Trophoblast cell (in vitro differentiated cells and primary cell): ENCODE results near the gene CDKL5.
A peak's percentile ranks its signal among the peaks of the same experiment; 100 is the strongest.

Experiments
- DNase-seq, 2 donors: peaks; one replicate each; pipeline ENCODE4 v3.0.0-alpha.2; 2016
- H2AFZ ChIP-seq: 2 replicates; pipeline ENCODE4 v1.6.1; 2013; ENCODE audit warnings: low read length, moderate library complexity, mild to moderate bottlenecking; ENCODE audit not compliant: insufficient read depth, poor library complexity
- H2AK5ac ChIP-seq: 2 replicates; pipeline ENCODE4 v1.6.1; 2013; ENCODE audit warnings: mild to moderate bottlenecking, low read length
- H2BK120ac ChIP-seq: 2 replicates; pipeline ENCODE4 v1.6.1; 2013; ENCODE audit warnings: low read length, mild to moderate bottlenecking, moderate library complexity; ENCODE audit not compliant: insufficient read depth, poor library complexity
- H2BK12ac ChIP-seq: 2 replicates; pipeline ENCODE4 v1.6.1; 2013; ENCODE audit warnings: mild to moderate bottlenecking, low read length, moderate library complexity
- H2BK5ac ChIP-seq: 2 replicates; pipeline ENCODE4 v1.6.1; 2013; ENCODE audit warnings: low read length, low read depth, moderate library complexity, mild to moderate bottlenecking; ENCODE audit not compliant: poor library complexity
- H3K14ac ChIP-seq: 2 replicates; pipeline ENCODE4 v1.6.1; 2013; ENCODE audit warnings: mild to moderate bottlenecking, low read length
- H3K18ac ChIP-seq: 2 replicates; pipeline ENCODE4 v1.6.1; 2013; ENCODE audit warnings: mild to moderate bottlenecking, low read length
- H3K23ac ChIP-seq: 2 replicates; pipeline ENCODE4 v1.6.1; 2013; ENCODE audit warnings: low read length
- H3K27ac ChIP-seq: 2 replicates; pipeline ENCODE4 v1.5.1; 2013; ENCODE audit warnings: low read depth, mild to moderate bottlenecking, inconsistent platforms, low read length, moderate library complexity
- H3K27me3 ChIP-seq: 2 replicates; pipeline ENCODE4 v1.6.1; 2013; ENCODE audit warnings: inconsistent platforms, mild to moderate bottlenecking, low read length, moderate library complexity; ENCODE audit not compliant: insufficient read depth
- H3K36me3 ChIP-seq, 2 experiments: 1 replicate in 1 of 2; 2 replicates in 1 of 2; pipeline ENCODE4 v1.6.1; 2013; ENCODE audit warnings: low read length in 2 of 2, mild to moderate bottlenecking in 2 of 2, moderate library complexity in 1 of 2; ENCODE audit not compliant: insufficient read depth in 2 of 2, control insufficient read depth in 1 of 2
- H3K4ac ChIP-seq: 2 replicates; pipeline ENCODE4 v1.6.1; 2013; ENCODE audit warnings: low read depth, mild to moderate bottlenecking, low read length, moderate library complexity
- H3K4me1 ChIP-seq, 2 experiments: 1 replicate in 1 of 2; 2 replicates in 1 of 2; pipeline ENCODE4 v1.6.1; 2013; ENCODE audit warnings: low read length in 2 of 2, mild to moderate bottlenecking in 2 of 2, moderate library complexity in 1 of 2; ENCODE audit not compliant: insufficient read depth in 2 of 2, control insufficient read depth in 1 of 2
- H3K4me2 ChIP-seq: 2 replicates; pipeline ENCODE4 v1.6.1; 2013; ENCODE audit warnings: inconsistent platforms, mild to moderate bottlenecking, low read length, moderate library complexity
- H3K4me3 ChIP-seq: 2 replicates; pipeline ENCODE4 v1.5.1; 2013; ENCODE audit warnings: mild to moderate bottlenecking, low read depth, low read length, inconsistent platforms
- H3K79me1 ChIP-seq: one replicate; pipeline ENCODE4 v1.6.1; 2013; ENCODE audit warnings: low read length
- H3K79me2 ChIP-seq: 2 replicates; pipeline ENCODE4 v1.6.1; 2013; ENCODE audit warnings: low read length, mild to moderate bottlenecking; ENCODE audit not compliant: control insufficient read depth, insufficient read depth, poor library complexity
- H3K9ac ChIP-seq: 2 replicates; pipeline ENCODE4 v1.6.1; 2013; ENCODE audit warnings: mild to moderate bottlenecking, low read length
- H3K9me3 ChIP-seq: 2 replicates; pipeline ENCODE4 v1.6.1; 2013; ENCODE audit warnings: low read depth, mild to moderate bottlenecking, control low read depth, inconsistent platforms, low read length; ENCODE audit not compliant: insufficient read depth
- H4K12ac ChIP-seq: 2 replicates; pipeline ENCODE4 v1.6.1; 2013; ENCODE audit warnings: low read depth, mild to moderate bottlenecking, low read length, moderate library complexity
- H4K8ac ChIP-seq: 2 replicates; pipeline ENCODE4 v1.6.1; 2013; ENCODE audit warnings: low read depth, mild to moderate bottlenecking, low read length, moderate library complexity
- H4K91ac ChIP-seq: one replicate; pipeline ENCODE4 v1.6.1; 2013; ENCODE audit warnings: low read depth, mild to moderate bottlenecking, low read length, moderate library complexity
- WGBS: extraction: QIAGEN DNeasy Blood & Tissue Kit; methylation state at CpG from one replicate; pipeline ENCODE4 v1.1.7; 2013; ENCODE audit warnings: missing lambda C conversion rate; ENCODE audit not compliant: insufficient read length, insufficient coverage; ENCODE audit errors: extremely low coverage; 5-methylcytosine and 5-hydroxymethylcytosine counted together

Gene CDKL5

GRCh38 chrX:18465051-18465450 lies 39.6 kb downstream of the CDKL5 start:
- H3K23ac ChIP-seq: no peak overlapping the region
- H3K4me3 ChIP-seq: no peak overlapping the region
- H3K79me2 ChIP-seq: no peaks in the 10 kb centered on the region
- no peak overlapping the region for H2BK120ac ChIP-seq
- no peak overlapping the region for H3K18ac ChIP-seq
- no CpG with 5 or more reads among the region's 4 CpGs for WGBS
- peaks cover 0 to 2% of the 10 kb centered on the region in 2 experiments for H3K4me1 ChIP-seq
- H3K9ac ChIP-seq: no peak overlapping the region
- H3K27me3 ChIP-seq: no peaks in the 10 kb centered on the region
- H4K91ac ChIP-seq: no peak overlapping the region
- no peak overlapping the region for H2BK12ac ChIP-seq
- no peak overlapping the region for H3K4me2 ChIP-seq
- H4K12ac ChIP-seq: no peak overlapping the region
- H4K8ac ChIP-seq: no peak overlapping the region
- no peak for DNase-seq
- H3K27ac ChIP-seq: no peak overlapping the region
- H3K36me3 ChIP-seq: no peaks in the 10 kb centered on the region
- no peak overlapping the region for H2AK5ac ChIP-seq
- H3K9me3 ChIP-seq: no peaks in the 10 kb centered on the region
- H2AFZ ChIP-seq: no peak overlapping the region
- no peak overlapping the region for H3K14ac ChIP-seq
- no peak overlapping the region for H3K4ac ChIP-seq
- H2BK5ac ChIP-seq: no peak overlapping the region
- H3K79me1 ChIP-seq: no peaks in the 10 kb centered on the region

GRCh38 chrX:18468599-18468998 lies 43.2 kb downstream of the CDKL5 start:
- Histone ChIP-seq H3K9ac (no peak overlapping the region), H3K27me3 (no peaks in the 10 kb centered on the region), H2AK5ac (no peak overlapping the region), H4K91ac (no peak overlapping the region), H3K18ac (no peak overlapping the region), H4K8ac (no peak overlapping the region), H4K12ac (no peak overlapping the region), H2BK120ac (no peak overlapping the region), H3K4ac (no peak overlapping the region), H3K4me2 (no peak overlapping the region), H2BK5ac (no peak overlapping the region), H3K79me1 (no peaks in the 10 kb centered on the region), H3K4me3 (no peak overlapping the region), H3K9me3 (no peaks in the 10 kb centered on the region), H3K36me3 (no peaks in the 10 kb centered on the region), H2AFZ (no peak overlapping the region), H3K79me2 (no peaks in the 10 kb centered on the region), H3K4me1 (peaks cover 0 to 2% of the 10 kb centered on the region in 2 experiments), H3K14ac (no peak overlapping the region), H2BK12ac (no peak overlapping the region), H3K23ac (no peak overlapping the region), H3K27ac (no peak overlapping the region)
- WGBS: no CpG with 5 or more reads among the region's 4 CpGs
- no peak for DNase-seq

- H3K18ac ChIP-seq: no peak overlapping the region
- no peak overlapping the region for H4K8ac ChIP-seq
- H2AK5ac ChIP-seq: no peak overlapping the region
- H2AFZ ChIP-seq: no peak overlapping the region
- H2BK120ac ChIP-seq: no peak overlapping the region
- DNase-seq: no peak
- no peak overlapping the region for H2BK5ac ChIP-seq
- no peak overlapping the region for H3K4me3 ChIP-seq
- no CpG with 5 or more reads among the region's 2 CpGs for WGBS
- no peak overlapping the region for H4K91ac ChIP-seq
- no peaks in the 10 kb centered on the region for H3K27me3 ChIP-seq
- H3K23ac ChIP-seq: no peak overlapping the region
- no peaks in the 10 kb centered on the region for H3K79me1 ChIP-seq
- no peak overlapping the region for H3K27ac ChIP-seq
- H3K4me2 ChIP-seq: no peak overlapping the region
- no peak overlapping the region for H3K4ac ChIP-seq
- H3K36me3 ChIP-seq: no peaks in the 10 kb centered on the region
- H3K9me3 ChIP-seq: no peaks in the 10 kb centered on the region
- no peaks in the 10 kb centered on the region for H3K79me2 ChIP-seq
- H4K12ac ChIP-seq: no peak overlapping the region
- H3K4me1 ChIP-seq: peaks cover 0 to 2% of the 10 kb centered on the region in 2 experiments
- H3K14ac ChIP-seq: no peak overlapping the region
- H2BK12ac ChIP-seq: no peak overlapping the region
- no peak overlapping the region for H3K9ac ChIP-seq
These were observed 45.9 kb downstream of the CDKL5 start for GRCh38 chrX:18471296-18471695.

GRCh38 chrX:18490806-18491555 lies 65.6 kb downstream of the CDKL5 start:
- Histone ChIP-seq H2AK5ac (no peak overlapping the region), H3K4me2 (no peak overlapping the region), H3K27me3 (no peaks in the 10 kb centered on the region), H3K36me3 (no peaks in the 10 kb centered on the region), H4K91ac (no peak overlapping the region), H3K27ac (no peak overlapping the region), H3K4me1 (no peaks in the 10 kb centered on the region), H3K4me3 (no peak overlapping the region), H3K9me3 (no peaks in the 10 kb centered on the region), H3K18ac (no peak overlapping the region), H3K79me1 (no peaks in the 10 kb centered on the region), H3K79me2 (no peaks in the 10 kb centered on the region), H3K14ac (no peak overlapping the region), H3K9ac (no peak overlapping the region), H2BK120ac (no peak overlapping the region), H4K12ac (no peak overlapping the region), H4K8ac (no peak overlapping the region), H2AFZ (no peak overlapping the region), H3K4ac (no peak overlapping the region), H3K23ac (no peak overlapping the region), H2BK12ac (no peak overlapping the region), H2BK5ac (no peak overlapping the region)
- DNase-seq: peak; percentile 25 to 50
- no CpG with 5 or more reads among the region's 5 CpGs for WGBS
